IPS-NIHi7 (cell line): Measurements from ENCODE around the gene KRTAP4-7.
"Not testable (repeated sequence)": the region's sequence is repeated elsewhere in the genome, so short reads cannot be mapped to it uniquely, and the experiment has no call there.

Experiments used
- DNase-seq: peaks from one replicate; pipeline ENCODE4 v3.0.0; 2012; ENCODE audit warnings: mixed read lengths; ENCODE audit errors: extremely low spot score

The KRTAP4-7 gene

GRCh38 chr17:41108728-41109386, 24.9 kb downstream of the KRTAP4-7 start:
- DNase-seq = not testable (repeated sequence)

- DNase-seq = no peak
Measured at GRCh38 chr17:41111151-41111885, 27.4 kb downstream of the KRTAP4-7 start.

- DNase-seq = no peak
Measured at GRCh38 chr17:41116297-41116696, 32.3 kb downstream of the KRTAP4-7 start.

GRCh38 chr17:41117846-41118386, 34.0 kb downstream of the KRTAP4-7 start, which contains the start of gene KRTAP4-11:
KRTAP4-11 (minus strand) TSS chr17:41118373; CDS start chr17:41118315, 58 bp downstream.
- not testable (repeated sequence) for DNase-seq

- DNase-seq = no peak
Measured at GRCh38 chr17:41118721-41119120, 34.8 kb downstream of the KRTAP4-7 start.

- DNase-seq = not testable (repeated sequence)
Measured at GRCh38 chr17:41119696-41120690, 36.0 kb downstream of the KRTAP4-7 start.

GRCh38 chr17:41121742-41122141, 37.8 kb downstream of the KRTAP4-7 start:
- no peak for DNase-seq

- DNase-seq = not testable (repeated sequence)
Measured at GRCh38 chr17:41123292-41123990, 39.5 kb downstream of the KRTAP4-7 start.

GRCh38 chr17:41123991-41124371, 40.0 kb downstream of the KRTAP4-7 start, which contains the start of gene KRTAP4-12:
KRTAP4-12 (minus strand) TSS chr17:41124182; CDS start chr17:41124122, 60 bp downstream.
- not testable (repeated sequence) for DNase-seq

GRCh38 chr17:41125064-41125463, 41.1 kb downstream of the KRTAP4-7 start:
- DNase-seq = no peak

GRCh38 chr17:41126412-41126811, 42.5 kb downstream of the KRTAP4-7 start:
- no peak for DNase-seq

- no peak for DNase-seq
Measured at GRCh38 chr17:41127371-41127770, 43.4 kb downstream of the KRTAP4-7 start.

- no peak for DNase-seq
Measured at GRCh38 chr17:41131979-41132378, 48.0 kb downstream of the KRTAP4-7 start.

- DNase-seq = no peak
Measured at GRCh38 chr17:41133880-41134735, 50.2 kb downstream of the KRTAP4-7 start.
